ENCODE data around the gene MYO7A. TPM values are rescaled to one million over a fixed set of nuclear protein-coding genes. Genes with fewer than 3 reads are reported as not detected.

MYO7A gene
- total and polyA plus RNA-seq, 2 of the 8 experiments (the other 6 are each of a cell fraction or from before 2014, with no cell fraction given), result 1.5 to 1.9 TPM

- no peak overlapping the region for H4K5ac ChIP-seq (ENCODE audit: insufficient read length, low read depth, low read length)
- H3K4me2 ChIP-seq (ENCODE audit: insufficient read depth in 1 of 2, low read depth in 2 of 2, low read length in 2 of 2), result no peak overlapping the region
- H3K79me2 ChIP-seq (ENCODE audit: control insufficient read depth in 1 of 2, insufficient read depth in 2 of 2, low read length in 2 of 2), result no peaks in the 10 kb centered on the region
- H2BK12ac ChIP-seq (ENCODE audit: low read depth, low read length), result no peak overlapping the region; the same call in 1 of the 2 replicates
- H3K79me1 ChIP-seq (ENCODE audit: low read depth, low read length), result no peaks in the 10 kb centered on the region
- no peaks in the 10 kb centered on the region for H3K9me3 ChIP-seq (ENCODE audit: insufficient read depth in 2 of 2, low read depth in 1 of 2, low read length in 1 of 2)
- H3K18ac ChIP-seq (ENCODE audit: extremely low read depth, low read length), result no peak overlapping the region
- no peak overlapping the region for H3K4ac ChIP-seq (replicated peaks; ENCODE audit: insufficient read length, low read depth, low read length)
- POLR2A ChIA-PET (ENCODE audit: partially characterized antibody), result no interaction called here
- FAIRE-seq (no peak), DNase-seq (ENCODE audit: low read depth in 1 of 2, low spot score in 2 of 2) (no peak)
- WGBS, 2 experiments (ENCODE audit: extremely low coverage in 1 of 2, insufficient coverage in 1 of 2, insufficient read length in 1 of 2, insufficient replicate concordance in 2 of 2, low coverage in 1 of 2, low lambda C conversion rate in 2 of 2, missing lambda C conversion rate in 1 of 2), result 94% methylated on average over 9 of the region's 12 CpGs; no CpG with 5 or more reads in 1 of the 2 experiments
- H3K27ac ChIP-seq (ENCODE audit: low read depth, low read length), result no peak overlapping the region
- H2BK20ac ChIP-seq (ENCODE audit: low read length), result no peak overlapping the region
- no peak overlapping the region for H3K14ac ChIP-seq (ENCODE audit: insufficient read length)
- no peaks in the 10 kb centered on the region for H4K20me1 ChIP-seq (replicated peaks in 1 of 2; ENCODE audit: control insufficient read depth in 1 of 2, insufficient read depth in 2 of 2, low read length in 2 of 2)
- H3K23ac ChIP-seq (ENCODE audit: insufficient read length), result no peak overlapping the region
- no peak overlapping the region for H4K8ac ChIP-seq (ENCODE audit: extremely low read depth, insufficient read depth, low read length)
- H4K91ac ChIP-seq (replicated peaks; ENCODE audit: insufficient read length, low read length), result no peak overlapping the region
- no peak overlapping the region for H2AK5ac ChIP-seq (ENCODE audit: low read depth, low read length)
- no peaks in the 10 kb centered on the region for H3K23me2 ChIP-seq (ENCODE audit: low read depth, low read length)
- H3K9ac ChIP-seq (replicated peaks in 1 of 4; ENCODE audit: extremely low read depth in 1 of 4, low read depth in 3 of 4, low read length in 3 of 4), result no peak overlapping the region
- CTCF ChIA-PET (ENCODE audit: partially characterized antibody), result interaction anchor here (0.6 to 11.7 kb wide), 6 partner anchors 8 to 69 kb away, joined by 3 to 170 read pairs (median 22); partner anchors contain the start of genes MYO7A and OMP
- H3K36me3 ChIP-seq (ENCODE audit: control insufficient read depth in 2 of 4, insufficient read depth in 4 of 4, low read length in 3 of 4), result no peaks in the 10 kb centered on the region; a peak in 1 of 8 replicates
- H2AFZ ChIP-seq (ENCODE audit: low read length), result no peak overlapping the region
- no peak overlapping the region for H2BK120ac ChIP-seq (replicated peaks; ENCODE audit: low read depth, low read length)
- no peak overlapping the region for H2BK5ac ChIP-seq (ENCODE audit: low read depth, low read length)
- H3K27me3 ChIP-seq (replicated peaks in 1 of 4; ENCODE audit: control insufficient read depth in 3 of 4, extremely low read depth in 1 of 4, insufficient read depth in 3 of 4, low read length in 3 of 4), result no peaks in the 10 kb centered on the region
- no peak overlapping the region for H3K4me3 ChIP-seq (ENCODE audit: extremely low read depth in 1 of 4, insufficient read depth in 2 of 4, low read depth in 3 of 4, low read length in 4 of 4)
- H3K4me1 ChIP-seq (replicated peaks in 1 of 4; ENCODE audit: control insufficient read depth in 3 of 4, insufficient read depth in 4 of 4, low read length in 3 of 4), result no peaks in the 10 kb centered on the region
- no peak overlapping the region for H3K56ac ChIP-seq (replicated peaks; ENCODE audit: insufficient read length, low read depth, low read length)
- H2BK15ac ChIP-seq (ENCODE audit: low read length), result no peak overlapping the region
- TF ChIP-seq SRF (IDR thresholded peaks at IDR 0.05; ENCODE audit: low read depth, low read length) (no peak), POU5F1 (IDR thresholded peaks at IDR 0.05; ENCODE audit: low read depth, low read length) (no peak), JUND (IDR thresholded peaks at IDR 0.05; ENCODE audit: low read length) (no peak), GABPA (IDR thresholded peaks at IDR 0.05; ENCODE audit: borderline replicate concordance, insufficient read depth, low read length) (no peak), SP2 (IDR thresholded peaks at IDR 0.05; ENCODE audit: low read length) (no peak), CBX5 (IDR thresholded peaks at IDR 0.05; ENCODE audit: low read depth, low read length) (no peak), KDM1A (IDR thresholded peaks at IDR 0.05; ENCODE audit: borderline replicate concordance, low read length) (no peak), GTF2F1 (IDR thresholded peaks at IDR 0.05; ENCODE audit: borderline replicate concordance, low read depth, low read length) (no peak), SP4 (IDR thresholded peaks at IDR 0.05; ENCODE audit: low read length) (no peak), USF2 (IDR thresholded peaks at IDR 0.05; ENCODE audit: low read length) (no peak), TBP (IDR thresholded peaks at IDR 0.05; ENCODE audit: low read depth, low read length) (no peak), ATF2 (IDR thresholded peaks at IDR 0.05; ENCODE audit: low read length) (no peak)
Observed at GRCh38 chr11:77118971-77119370, 9.1 kb upstream of the MYO7A start.
